WTC11 (cell line): ENCODE measurements around the gene RAB43. TPM values are rescaled to one million over a fixed set of nuclear protein-coding genes. Genes with fewer than 3 reads are reported as not detected.

Source experiments
- ATAC-seq: fragments of 200-7000 bp; cut with Tn5 transposase; 2 replicates; pipeline ENCODE4 v1.10.0; 2021; ENCODE audit warnings: mild to moderate bottlenecking, moderate library complexity
- CTCF ChIA-PET: fragments of 300-600 bp; sonication (Branson Sonifier 250); formaldehyde crosslinking; loops from one replicate; lab custom pipeline; 2021; ENCODE audit warnings: antibody characterized with exemption; lab: Charles Lee
- POLR2A ChIA-PET: fragments of 350-600 bp; sonication (Branson Sonifier 250); formaldehyde crosslinking; loops from one replicate; lab custom pipeline; 2021; ENCODE audit warnings: antibody characterized with exemption; lab: Charles Lee
- DNase-seq: peaks from one replicate; pipeline ENCODE4 v3.0.0; 2021; ENCODE audit warnings: low spot score
- H3K27ac Mint-ChIP-seq: 2 replicates; pipeline ENCODE4 v1.8.0; 2021; ENCODE audit warnings: mixed read lengths
- H3K27me3 Mint-ChIP-seq: 2 replicates; pipeline ENCODE4 v1.8.0; 2021; ENCODE audit warnings: low read depth, mild to moderate bottlenecking, moderate library complexity, mixed read lengths
- H3K36me3 Mint-ChIP-seq: 2 replicates; pipeline ENCODE4 v1.8.0; 2021; ENCODE audit warnings: mixed read lengths
- H3K4me1 Mint-ChIP-seq: 2 replicates; pipeline ENCODE4 v1.8.0; 2022; ENCODE audit warnings: mixed read lengths
- H3K4me3 Mint-ChIP-seq: 2 replicates; pipeline ENCODE4 v1.8.0; 2021; ENCODE audit warnings: mild to moderate bottlenecking, moderate library complexity, mixed read lengths
- H3K9me3 Mint-ChIP-seq: 2 replicates; pipeline ENCODE4 v1.8.0; 2021; ENCODE audit warnings: mixed read lengths
- CREB1 ChIP-seq: sonication (generic); formaldehyde crosslinking; IDR thresholded peaks from 2 replicates; pipeline ENCODE4 v1.8.0; 2023; ENCODE audit warnings: mild to moderate bottlenecking, missing genetic modification reagents
- ESRRA ChIP-seq: sonication (generic); formaldehyde crosslinking; IDR thresholded peaks from 2 replicates; pipeline ENCODE4 v1.8.1; 2022; ENCODE audit warnings: mild to moderate bottlenecking, missing genetic modification reagents, borderline replicate concordance
- ETV6 ChIP-seq: sonication (generic); formaldehyde crosslinking; IDR thresholded peaks from 2 replicates; pipeline ENCODE4 v1.8.1; 2022; ENCODE audit warnings: mild to moderate bottlenecking, missing genetic modification reagents
- GRHL2 ChIP-seq: fragments of 250-450 bp; sonication (Bioruptor Pico); IDR thresholded peaks from 2 replicates; pipeline ENCODE4 v1.8.0; 2022; ENCODE audit warnings: mild to moderate bottlenecking, moderate library complexity; ENCODE audit not compliant: insufficient replicate concordance, severe bottlenecking
- JAZF1 ChIP-seq: fragments of 250-450 bp; sonication (Bioruptor Pico); IDR thresholded peaks from 2 replicates; pipeline ENCODE4 v1.9.0; 2021; ENCODE audit warnings: moderate library complexity, mild to moderate bottlenecking, inconsistent platforms
- NFYB ChIP-seq: sonication (generic); formaldehyde crosslinking; conservative IDR thresholded peaks from 2 replicates; pipeline ENCODE4 v1.8.0; 2022; ENCODE audit warnings: low read depth, missing genetic modification reagents
- NR2C2 ChIP-seq: sonication (generic); formaldehyde crosslinking; IDR thresholded peaks from 2 replicates; pipeline ENCODE4 v1.8.0; 2022; ENCODE audit warnings: mild to moderate bottlenecking, missing genetic modification reagents
- PRRX2 ChIP-seq: fragments of 250-450 bp; sonication (Bioruptor Pico); IDR thresholded peaks from 2 replicates; pipeline ENCODE4 v1.8.0; 2021; ENCODE audit warnings: mild to moderate bottlenecking
- RORB ChIP-seq: fragments of 250-450 bp; sonication (Bioruptor Pico); IDR thresholded peaks from 2 replicates; pipeline ENCODE4 v1.9.0; 2021; ENCODE audit warnings: mild to moderate bottlenecking
- SOX15 ChIP-seq: fragments of 250-450 bp; sonication (Bioruptor Pico); IDR thresholded peaks from 2 replicates; pipeline ENCODE4 v1.9.0; 2021; ENCODE audit warnings: mild to moderate bottlenecking
- TCF7 ChIP-seq: sonication (generic); formaldehyde crosslinking; IDR thresholded peaks from 2 replicates; pipeline ENCODE4 v1.8.0; 2022; ENCODE audit warnings: mild to moderate bottlenecking, low read depth, missing genetic modification reagents, moderate library complexity
- ZBTB21 ChIP-seq: sonication (generic); formaldehyde crosslinking; IDR thresholded peaks from 2 replicates; pipeline ENCODE4 v1.8.1; 2023; ENCODE audit warnings: mild to moderate bottlenecking, missing genetic modification reagents, borderline replicate concordance
- ZNF219 ChIP-seq: sonication (generic); formaldehyde crosslinking; IDR thresholded peaks from 2 replicates; pipeline ENCODE4 v1.8.0; 2023; ENCODE audit warnings: missing genetic modification reagents, mild to moderate bottlenecking, borderline replicate concordance
- ZNF232 ChIP-seq: sonication (generic); formaldehyde crosslinking; IDR thresholded peaks from 2 replicates; pipeline ENCODE4 v1.8.0; 2022; ENCODE audit warnings: mild to moderate bottlenecking, missing genetic modification reagents
- ZNF317 ChIP-seq: sonication (generic); formaldehyde crosslinking; IDR thresholded peaks from 2 replicates; pipeline ENCODE4 v1.8.1; 2023; ENCODE audit warnings: low read depth, mild to moderate bottlenecking, moderate library complexity, missing genetic modification reagents, borderline replicate concordance
- total RNA-seq: library from RNA; stranded (reverse); gene quantifications from 3 replicates; pipeline ENCODE4 v1.2.3, GENCODE V29; 2021
- TF ChIP-seq, protein P1 (sequence below): sonication (generic); formaldehyde crosslinking; IDR thresholded peaks from 2 replicates; pipeline ENCODE4 v1.8.1; 2023; ENCODE audit warnings: mild to moderate bottlenecking, missing genetic modification reagents
- TF ChIP-seq, protein P2 (sequence below): sonication (generic); formaldehyde crosslinking; IDR thresholded peaks from 2 replicates; pipeline ENCODE4 v1.8.0; 2022; ENCODE audit warnings: mild to moderate bottlenecking, missing genetic modification reagents
- TF ChIP-seq, protein P3 (sequence below): sonication (generic); formaldehyde crosslinking; IDR thresholded peaks from 2 replicates; pipeline ENCODE4 v1.8.1; 2023; ENCODE audit warnings: mild to moderate bottlenecking, missing genetic modification reagents, moderate library complexity
- TF ChIP-seq, protein P4 (sequence below): fragments of 250-450 bp; sonication (Bioruptor Pico); IDR thresholded peaks from 2 replicates; pipeline ENCODE4 v1.9.0; 2021; ENCODE audit warnings: mild to moderate bottlenecking
- TF ChIP-seq, protein P5 (sequence below): sonication (generic); formaldehyde crosslinking; IDR thresholded peaks from 2 replicates; pipeline ENCODE4 v1.8.0; 2022; ENCODE audit warnings: mild to moderate bottlenecking, missing genetic modification reagents
- TF ChIP-seq, protein P6 (sequence below): sonication (generic); formaldehyde crosslinking; IDR thresholded peaks from 2 replicates; pipeline ENCODE4 v1.8.0; 2023; ENCODE audit warnings: missing genetic modification reagents
- TF ChIP-seq, protein P7 (sequence below): sonication (generic); formaldehyde crosslinking; IDR thresholded peaks from 2 replicates; pipeline ENCODE4 v1.8.1; 2023; ENCODE audit warnings: mild to moderate bottlenecking, missing genetic modification reagents
- TF ChIP-seq, protein P8 (sequence below): fragments of 250-450 bp; sonication (Bioruptor Pico); IDR thresholded peaks from 2 replicates; pipeline ENCODE4 v1.8.0; 2021; ENCODE audit warnings: mild to moderate bottlenecking

RAB43 gene
- total RNA-seq, 1 experiment from 2014 or later, result 34.5 TPM

DNA sequence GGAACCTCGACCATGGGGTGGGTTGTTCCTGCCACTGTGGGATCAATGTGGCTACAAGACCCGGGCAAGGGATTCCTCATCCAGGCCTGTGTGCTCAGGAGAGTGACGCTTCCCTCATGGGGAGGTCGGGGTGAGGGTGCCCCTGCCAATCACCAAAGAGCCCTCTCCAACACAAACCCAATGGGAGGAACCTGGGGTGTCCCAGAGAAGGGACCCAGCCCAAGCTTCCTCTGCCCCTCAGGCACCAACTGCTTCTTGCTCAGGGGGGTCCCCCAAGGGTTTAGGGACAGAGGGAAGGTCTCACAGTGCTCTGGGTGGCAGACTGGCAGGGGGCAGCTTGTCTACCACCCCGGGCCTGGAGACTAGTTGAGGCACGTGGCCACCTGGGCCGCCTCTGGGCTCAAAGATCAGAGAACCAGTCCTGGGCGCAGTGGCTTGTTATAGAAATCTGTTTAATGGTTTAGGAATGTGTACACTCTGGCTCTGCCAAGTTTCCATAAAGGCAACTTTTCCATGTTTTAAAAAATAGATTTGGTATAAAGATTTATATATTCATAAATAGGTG lies 34.4 kb downstream of the RAB43 start:
- Mint-ChIP-seq H3K4me3 (no peak overlapping the region), H3K27me3 (peaks cover 6% of the 10 kb centered on the region; the same call in 1 of the 2 replicates), H3K9me3 (no peaks in the 10 kb centered on the region), H3K4me1 (no peaks in the 10 kb centered on the region), H3K36me3 (peaks cover 2% of the 10 kb centered on the region), H3K27ac (no peak overlapping the region)
- ATAC-seq, result no peak
- ChIA-PET POLR2A (no interaction called here), CTCF (interaction anchor here (0.9 to 1.0 kb wide), 2 partner anchors 34 to 117 kb away, joined by 3 to 6 read pairs; no protein-coding TSS in a partner anchor)
- DNase-seq, result no peak
- TF ChIP-seq TCF7, result no peak
- no peak for TF ChIP-seq ESRRA
- TF ChIP-seq, protein P1, sequence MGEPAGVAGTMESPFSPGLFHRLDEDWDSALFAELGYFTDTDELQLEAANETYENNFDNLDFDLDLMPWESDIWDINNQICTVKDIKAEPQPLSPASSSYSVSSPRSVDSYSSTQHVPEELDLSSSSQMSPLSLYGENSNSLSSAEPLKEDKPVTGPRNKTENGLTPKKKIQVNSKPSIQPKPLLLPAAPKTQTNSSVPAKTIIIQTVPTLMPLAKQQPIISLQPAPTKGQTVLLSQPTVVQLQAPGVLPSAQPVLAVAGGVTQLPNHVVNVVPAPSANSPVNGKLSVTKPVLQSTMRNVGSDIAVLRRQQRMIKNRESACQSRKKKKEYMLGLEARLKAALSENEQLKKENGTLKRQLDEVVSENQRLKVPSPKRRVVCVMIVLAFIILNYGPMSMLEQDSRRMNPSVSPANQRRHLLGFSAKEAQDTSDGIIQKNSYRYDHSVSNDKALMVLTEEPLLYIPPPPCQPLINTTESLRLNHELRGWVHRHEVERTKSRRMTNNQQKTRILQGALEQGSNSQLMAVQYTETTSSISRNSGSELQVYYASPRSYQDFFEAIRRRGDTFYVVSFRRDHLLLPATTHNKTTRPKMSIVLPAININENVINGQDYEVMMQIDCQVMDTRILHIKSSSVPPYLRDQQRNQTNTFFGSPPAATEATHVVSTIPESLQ (CRISPR knock-in tag), result no peak
- no peak for TF ChIP-seq ZNF317 (CRISPR knock-in tag)
- no peak for TF ChIP-seq ETV6 (CRISPR knock-in tag)
- no peak for TF ChIP-seq CREB1
- TF ChIP-seq SOX15 (CRISPR knock-in tag), result no peak
- TF ChIP-seq, protein P2, sequence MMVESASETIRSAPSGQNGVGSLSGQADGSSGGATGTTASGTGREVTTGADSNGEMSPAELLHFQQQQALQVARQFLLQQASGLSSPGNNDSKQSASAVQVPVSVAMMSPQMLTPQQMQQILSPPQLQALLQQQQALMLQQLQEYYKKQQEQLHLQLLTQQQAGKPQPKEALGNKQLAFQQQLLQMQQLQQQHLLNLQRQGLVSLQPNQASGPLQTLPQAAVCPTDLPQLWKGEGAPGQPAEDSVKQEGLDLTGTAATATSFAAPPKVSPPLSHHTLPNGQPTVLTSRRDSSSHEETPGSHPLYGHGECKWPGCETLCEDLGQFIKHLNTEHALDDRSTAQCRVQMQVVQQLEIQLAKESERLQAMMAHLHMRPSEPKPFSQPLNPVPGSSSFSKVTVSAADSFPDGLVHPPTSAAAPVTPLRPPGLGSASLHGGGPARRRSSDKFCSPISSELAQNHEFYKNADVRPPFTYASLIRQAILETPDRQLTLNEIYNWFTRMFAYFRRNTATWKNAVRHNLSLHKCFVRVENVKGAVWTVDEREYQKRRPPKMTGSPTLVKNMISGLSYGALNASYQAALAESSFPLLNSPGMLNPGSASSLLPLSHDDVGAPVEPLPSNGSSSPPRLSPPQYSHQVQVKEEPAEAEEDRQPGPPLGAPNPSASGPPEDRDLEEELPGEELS (CRISPR knock-in tag), result no peak
- TF ChIP-seq, protein P3, sequence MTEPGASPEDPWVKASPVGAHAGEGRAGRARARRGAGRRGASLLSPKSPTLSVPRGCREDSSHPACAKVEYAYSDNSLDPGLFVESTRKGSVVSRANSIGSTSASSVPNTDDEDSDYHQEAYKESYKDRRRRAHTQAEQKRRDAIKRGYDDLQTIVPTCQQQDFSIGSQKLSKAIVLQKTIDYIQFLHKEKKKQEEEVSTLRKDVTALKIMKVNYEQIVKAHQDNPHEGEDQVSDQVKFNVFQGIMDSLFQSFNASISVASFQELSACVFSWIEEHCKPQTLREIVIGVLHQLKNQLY (CRISPR knock-in tag), result no peak
- TF ChIP-seq NR2C2 (CRISPR knock-in tag), result no peak
- no peak for TF ChIP-seq NFYB (CRISPR knock-in tag)
- TF ChIP-seq, protein P4, sequence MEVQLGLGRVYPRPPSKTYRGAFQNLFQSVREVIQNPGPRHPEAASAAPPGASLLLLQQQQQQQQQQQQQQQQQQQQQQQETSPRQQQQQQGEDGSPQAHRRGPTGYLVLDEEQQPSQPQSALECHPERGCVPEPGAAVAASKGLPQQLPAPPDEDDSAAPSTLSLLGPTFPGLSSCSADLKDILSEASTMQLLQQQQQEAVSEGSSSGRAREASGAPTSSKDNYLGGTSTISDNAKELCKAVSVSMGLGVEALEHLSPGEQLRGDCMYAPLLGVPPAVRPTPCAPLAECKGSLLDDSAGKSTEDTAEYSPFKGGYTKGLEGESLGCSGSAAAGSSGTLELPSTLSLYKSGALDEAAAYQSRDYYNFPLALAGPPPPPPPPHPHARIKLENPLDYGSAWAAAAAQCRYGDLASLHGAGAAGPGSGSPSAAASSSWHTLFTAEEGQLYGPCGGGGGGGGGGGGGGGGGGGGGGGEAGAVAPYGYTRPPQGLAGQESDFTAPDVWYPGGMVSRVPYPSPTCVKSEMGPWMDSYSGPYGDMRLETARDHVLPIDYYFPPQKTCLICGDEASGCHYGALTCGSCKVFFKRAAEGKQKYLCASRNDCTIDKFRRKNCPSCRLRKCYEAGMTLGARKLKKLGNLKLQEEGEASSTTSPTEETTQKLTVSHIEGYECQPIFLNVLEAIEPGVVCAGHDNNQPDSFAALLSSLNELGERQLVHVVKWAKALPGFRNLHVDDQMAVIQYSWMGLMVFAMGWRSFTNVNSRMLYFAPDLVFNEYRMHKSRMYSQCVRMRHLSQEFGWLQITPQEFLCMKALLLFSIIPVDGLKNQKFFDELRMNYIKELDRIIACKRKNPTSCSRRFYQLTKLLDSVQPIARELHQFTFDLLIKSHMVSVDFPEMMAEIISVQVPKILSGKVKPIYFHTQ (CRISPR knock-in tag), result no peak
- TF ChIP-seq RORB, result no peak
- no peak for TF ChIP-seq ZBTB21 (CRISPR knock-in tag)
- TF ChIP-seq, protein P5, sequence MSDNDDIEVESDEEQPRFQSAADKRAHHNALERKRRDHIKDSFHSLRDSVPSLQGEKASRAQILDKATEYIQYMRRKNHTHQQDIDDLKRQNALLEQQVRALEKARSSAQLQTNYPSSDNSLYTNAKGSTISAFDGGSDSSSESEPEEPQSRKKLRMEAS (CRISPR knock-in tag), result no peak
- TF ChIP-seq, protein P6, sequence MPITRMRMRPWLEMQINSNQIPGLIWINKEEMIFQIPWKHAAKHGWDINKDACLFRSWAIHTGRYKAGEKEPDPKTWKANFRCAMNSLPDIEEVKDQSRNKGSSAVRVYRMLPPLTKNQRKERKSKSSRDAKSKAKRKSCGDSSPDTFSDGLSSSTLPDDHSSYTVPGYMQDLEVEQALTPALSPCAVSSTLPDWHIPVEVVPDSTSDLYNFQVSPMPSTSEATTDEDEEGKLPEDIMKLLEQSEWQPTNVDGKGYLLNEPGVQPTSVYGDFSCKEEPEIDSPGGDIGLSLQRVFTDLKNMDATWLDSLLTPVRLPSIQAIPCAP, result no peak
- TF ChIP-seq PRRX2 (CRISPR knock-in tag), result no peak
- no peak for TF ChIP-seq ZNF232 (CRISPR knock-in tag)

DNA sequence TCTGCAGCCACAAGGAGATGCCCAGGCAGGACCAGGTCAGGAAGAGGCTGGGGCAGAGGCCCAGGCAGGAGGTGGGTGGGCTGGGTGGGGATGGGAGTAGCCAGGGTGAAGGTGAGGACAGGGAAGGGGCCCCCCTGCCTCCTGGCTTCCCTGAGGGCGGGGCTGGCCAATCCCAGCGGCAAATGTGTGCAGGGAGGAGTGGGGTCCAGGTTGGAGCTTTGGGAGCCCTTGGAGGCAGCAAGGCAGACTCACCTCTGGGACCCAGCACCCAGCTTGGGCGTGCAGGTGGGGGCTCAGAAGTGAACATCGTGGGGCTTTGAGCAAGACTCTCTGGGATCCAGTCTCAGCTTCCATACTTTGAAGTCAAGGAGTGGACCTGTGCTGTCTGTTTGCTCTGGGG lies 35.8 kb downstream of the RAB43 start:
- POLR2A ChIA-PET, result no interaction called here
- H3K36me3 Mint-ChIP-seq, result no peaks in the 10 kb centered on the region
- H3K4me1 Mint-ChIP-seq, result no peaks in the 10 kb centered on the region
- H3K4me3 Mint-ChIP-seq, result no peak overlapping the region
- ATAC-seq (no peak), DNase-seq (no peak)
- CTCF ChIA-PET, result interaction anchor here (1.0 to 2.4 kb wide), 4 partner anchors 32 to 116 kb away, joined by 3 to 12 read pairs (median 7); no protein-coding TSS in a partner anchor
- no peak overlapping the region for H3K27ac Mint-ChIP-seq
- peaks cover 8% of the 10 kb centered on the region for H3K27me3 Mint-ChIP-seq
- no peaks in the 10 kb centered on the region for H3K9me3 Mint-ChIP-seq
- TF ChIP-seq GRHL2 (no peak), ZNF219 (no peak), ESRRA (no peak), JAZF1 (CRISPR knock-in tag) (no peak)
- TF ChIP-seq, protein P7, sequence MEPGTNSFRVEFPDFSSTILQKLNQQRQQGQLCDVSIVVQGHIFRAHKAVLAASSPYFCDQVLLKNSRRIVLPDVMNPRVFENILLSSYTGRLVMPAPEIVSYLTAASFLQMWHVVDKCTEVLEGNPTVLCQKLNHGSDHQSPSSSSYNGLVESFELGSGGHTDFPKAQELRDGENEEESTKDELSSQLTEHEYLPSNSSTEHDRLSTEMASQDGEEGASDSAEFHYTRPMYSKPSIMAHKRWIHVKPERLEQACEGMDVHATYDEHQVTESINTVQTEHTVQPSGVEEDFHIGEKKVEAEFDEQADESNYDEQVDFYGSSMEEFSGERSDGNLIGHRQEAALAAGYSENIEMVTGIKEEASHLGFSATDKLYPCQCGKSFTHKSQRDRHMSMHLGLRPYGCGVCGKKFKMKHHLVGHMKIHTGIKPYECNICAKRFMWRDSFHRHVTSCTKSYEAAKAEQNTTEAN (CRISPR knock-in tag), result no peak
- TF ChIP-seq, protein P8, sequence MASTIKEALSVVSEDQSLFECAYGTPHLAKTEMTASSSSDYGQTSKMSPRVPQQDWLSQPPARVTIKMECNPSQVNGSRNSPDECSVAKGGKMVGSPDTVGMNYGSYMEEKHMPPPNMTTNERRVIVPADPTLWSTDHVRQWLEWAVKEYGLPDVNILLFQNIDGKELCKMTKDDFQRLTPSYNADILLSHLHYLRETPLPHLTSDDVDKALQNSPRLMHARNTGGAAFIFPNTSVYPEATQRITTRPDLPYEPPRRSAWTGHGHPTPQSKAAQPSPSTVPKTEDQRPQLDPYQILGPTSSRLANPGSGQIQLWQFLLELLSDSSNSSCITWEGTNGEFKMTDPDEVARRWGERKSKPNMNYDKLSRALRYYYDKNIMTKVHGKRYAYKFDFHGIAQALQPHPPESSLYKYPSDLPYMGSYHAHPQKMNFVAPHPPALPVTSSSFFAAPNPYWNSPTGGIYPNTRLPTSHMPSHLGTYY (CRISPR knock-in tag), result no peak
